Mucosa of descending colon (tissue), 3 donors: ENCODE results near the gene RAB11FIP5. TPM values are rescaled to one million over a fixed set of nuclear protein-coding genes. Genes with fewer than 3 reads are reported as not detected.

Experiments used
- ATAC-seq: fragments of 200-7000 bp; cut with Tn5 transposase; one replicate; pipeline ENCODE4 v1.9.1; 2020; ENCODE audit warnings: mild to moderate bottlenecking, moderate library complexity
- DNase-seq, 3 donors: peaks; one replicate each; pipeline ENCODE4 v3.0.0-alpha.2; 2020
- H3K36me3 ChIP-seq: fragments of 200-600 bp; one replicate; pipeline ENCODE4 v1.8.0; 2021; ENCODE audit warnings: low read depth, mild to moderate bottlenecking
- H3K4me1 ChIP-seq: fragments of 200-600 bp; one replicate; pipeline ENCODE4 v1.8.0; 2021; ENCODE audit warnings: low read depth, mild to moderate bottlenecking
- H3K4me3 ChIP-seq: fragments of 200-600 bp; one replicate; pipeline ENCODE4 v1.8.0; 2021; ENCODE audit warnings: mild to moderate bottlenecking
- H3K9me3 ChIP-seq: fragments of 200-600 bp; one replicate; pipeline ENCODE4 v1.8.0; 2021; ENCODE audit warnings: mild to moderate bottlenecking
- CTCF ChIP-seq: fragments of 200-600 bp; IDR thresholded peaks from one replicate; pipeline ENCODE4 v1.8.0; 2022; ENCODE audit warnings: antibody characterized with exemption, mild to moderate bottlenecking
- intact Hi-C, 2 donors: fragments of 100-400 bp; cut with DNase I in 1 of 2; cut with micrococcal nuclease in 1 of 2; formaldehyde crosslinking; loops; one replicate each; pipeline versions ENCODE4 v1.11.0 to v1.11.1; 2022; cut with DNase I, micrococcal nuclease
- total RNA-seq, 3 donors: library from RNA; stranded (reverse); fragmentation: NEBNext Ultra II Directional in 2 of 3; extraction: Animal tissue kit (Norgen Biotek cat#: 25700) in 2 of 3; gene quantifications; one replicate each; pipeline versions ENCODE4 v1.2.1 to v1.2.4, GENCODE V29; 2021 to 2023
- donor health status: DM: no; HTN: no; CAD: no; lungs with moderate emphysema.
- donor health status: DM: no; HTN: no; CAD: no.
- donor health status: DM: no; HTN: yes; CAD: no.

RAB11FIP5 gene
- total RNA-seq, 3 donors from 2014 or later: 17.8 to 27.9 (median 18.3) TPM

- no peaks in the 10 kb centered on the region for H3K9me3 ChIP-seq
- H3K4me3 ChIP-seq: no peak overlapping the region
- peaks cover 9% of the 10 kb centered on the region for H3K4me1 ChIP-seq
- peak; percentile 85 for ATAC-seq
- intact Hi-C loops: no loop called here
- TF ChIP-seq CTCF: no peak
- peak; percentile 74 to 80 (median 80) for DNase-seq
- H3K36me3 ChIP-seq: no peaks in the 10 kb centered on the region
Observed at GRCh38 chr2:73031725-73032701, 80.7 kb downstream of the RAB11FIP5 start.

- Histone ChIP-seq H3K9me3 (no peaks in the 10 kb centered on the region), H3K4me1 (peaks cover 9% of the 10 kb centered on the region), H3K4me3 (no peak overlapping the region), H3K36me3 (no peaks in the 10 kb centered on the region)
- ATAC-seq (no peak), DNase-seq (no peak)
- intact Hi-C loops: no loop called here
- TF ChIP-seq CTCF: no peak
Observed at GRCh38 chr2:73031095-73031678, 81.6 kb downstream of the RAB11FIP5 start.

- H3K36me3 ChIP-seq: no peaks in the 10 kb centered on the region
- DNase-seq (no peak), ATAC-seq (no peak)
- peaks cover 9% of the 10 kb centered on the region for H3K4me1 ChIP-seq
- no peak for TF ChIP-seq CTCF
- H3K9me3 ChIP-seq: no peaks in the 10 kb centered on the region
- intact Hi-C loops: no loop called here
- H3K4me3 ChIP-seq: no peak overlapping the region
Observed at GRCh38 chr2:73028841-73029240, 83.9 kb downstream of the RAB11FIP5 start.

GRCh38 chr2:73027340-73027739 is 85.4 kb downstream of the RAB11FIP5 start:
- Histone ChIP-seq H3K4me1 (peaks cover 6% of the 10 kb centered on the region), H3K9me3 (no peaks in the 10 kb centered on the region), H3K36me3 (no peaks in the 10 kb centered on the region), H3K4me3 (no peak overlapping the region)
- DNase-seq: no peak
- TF ChIP-seq CTCF: no peak
- intact Hi-C loops: no loop called here
- no peak for ATAC-seq

- H3K4me3 ChIP-seq: no peak overlapping the region
- ATAC-seq: no peak
- H3K4me1 ChIP-seq: no peaks in the 10 kb centered on the region
- intact Hi-C loops: no loop called here
- no peaks in the 10 kb centered on the region for H3K36me3 ChIP-seq
- no peak for DNase-seq
- H3K9me3 ChIP-seq: no peaks in the 10 kb centered on the region
- TF ChIP-seq CTCF: no peak
Observed at GRCh38 chr2:73023497-73023896, 89.3 kb downstream of the RAB11FIP5 start.

Other genes with a start within 250 kb of the RAB11FIP5 start
- 10 to 100 TPM; 53.7 to 91.0 (median 60.9) TPM for gene SPR, start 225.5 kb downstream of the RAB11FIP5 start, total RNA-seq
- 1 to 10 TPM in 2 of 3 donors, under 1 TPM in 1; 0.96 to 3.6 (median 1.6) TPM for gene EMX1, start 195.4 kb downstream of the RAB11FIP5 start, total RNA-seq
- gene SFXN5, start 41.2 kb downstream of the RAB11FIP5 start, total RNA-seq: 10 to 100 TPM; 22.2 to 30.9 (median 27.5) TPM
- not detected for gene NOTO, start 89.6 kb upstream of the RAB11FIP5 start, total RNA-seq
- 10 to 100 TPM; 10.5 to 20.0 (median 16.0) TPM for gene SMYD5, start 101.3 kb upstream of the RAB11FIP5 start, total RNA-seq
- 10 to 100 TPM; 30.4 to 37.4 (median 34.6) TPM for gene PRADC1, start 120.3 kb upstream of the RAB11FIP5 start, total RNA-seq
- gene CCT7, start 121.4 kb upstream of the RAB11FIP5 start, total RNA-seq: 100 to 1,000 TPM; 132 to 207 (median 144) TPM
- 1 to 10 TPM; 2.0 to 4.8 (median 2.9) TPM for gene FBXO41, start 171.5 kb upstream of the RAB11FIP5 start, total RNA-seq
- gene EGR4, start 180.6 kb upstream of the RAB11FIP5 start, total RNA-seq: not detected